Midbrain (tissue), 1 donor: ENCODE data around the gene FARS2.
"Not testable (repeated sequence)": the region's sequence is repeated elsewhere in the genome, so short reads cannot be mapped to it uniquely, and the experiment has no call there.

ENCODE experiments used
- DNase-seq: peaks from one replicate; lab custom pipeline; 2025; lab: John Stamatoyannopoulos, UW

FARS2 gene

DNA sequence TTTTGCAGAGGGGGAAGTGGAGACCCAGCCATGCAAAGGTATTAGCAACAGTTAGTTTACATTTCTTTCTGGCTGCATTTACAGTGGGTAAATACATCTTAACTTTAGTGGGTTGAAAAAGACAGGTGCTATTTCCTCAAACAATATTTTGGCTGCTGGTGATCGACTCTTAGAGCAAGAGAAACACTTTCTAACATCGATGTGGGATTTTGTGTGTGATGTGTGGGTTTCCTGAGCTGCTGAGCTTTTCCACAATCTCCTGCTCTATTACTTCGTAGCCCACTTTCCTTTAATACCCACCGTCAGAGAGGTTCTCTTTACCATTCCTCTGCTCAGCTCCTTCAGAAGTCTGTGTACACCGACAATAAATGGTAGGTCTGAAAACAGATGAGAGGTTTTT, 406.4 kb downstream of the FARS2 start:
- DNase-seq: no peak

DNA sequence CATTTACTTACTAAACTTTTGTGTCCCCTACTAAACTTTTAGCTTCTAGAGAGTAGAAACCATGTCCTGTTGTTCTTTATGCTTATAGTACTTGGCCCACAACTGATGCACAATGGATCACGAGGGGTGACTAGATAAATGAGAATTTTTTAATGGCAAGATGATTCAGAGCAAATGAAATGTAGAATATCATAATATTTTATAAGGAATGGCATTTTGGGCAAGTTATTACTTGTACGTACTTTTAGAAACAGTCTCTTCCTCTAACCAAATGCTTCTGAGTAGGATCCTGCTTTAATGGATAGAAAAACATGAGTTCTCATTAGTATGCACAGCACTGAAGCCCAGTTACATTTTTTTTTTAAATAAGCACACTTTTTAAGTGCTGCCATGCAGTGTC, 409.1 kb downstream of the FARS2 start:
- no peak for DNase-seq

DNA sequence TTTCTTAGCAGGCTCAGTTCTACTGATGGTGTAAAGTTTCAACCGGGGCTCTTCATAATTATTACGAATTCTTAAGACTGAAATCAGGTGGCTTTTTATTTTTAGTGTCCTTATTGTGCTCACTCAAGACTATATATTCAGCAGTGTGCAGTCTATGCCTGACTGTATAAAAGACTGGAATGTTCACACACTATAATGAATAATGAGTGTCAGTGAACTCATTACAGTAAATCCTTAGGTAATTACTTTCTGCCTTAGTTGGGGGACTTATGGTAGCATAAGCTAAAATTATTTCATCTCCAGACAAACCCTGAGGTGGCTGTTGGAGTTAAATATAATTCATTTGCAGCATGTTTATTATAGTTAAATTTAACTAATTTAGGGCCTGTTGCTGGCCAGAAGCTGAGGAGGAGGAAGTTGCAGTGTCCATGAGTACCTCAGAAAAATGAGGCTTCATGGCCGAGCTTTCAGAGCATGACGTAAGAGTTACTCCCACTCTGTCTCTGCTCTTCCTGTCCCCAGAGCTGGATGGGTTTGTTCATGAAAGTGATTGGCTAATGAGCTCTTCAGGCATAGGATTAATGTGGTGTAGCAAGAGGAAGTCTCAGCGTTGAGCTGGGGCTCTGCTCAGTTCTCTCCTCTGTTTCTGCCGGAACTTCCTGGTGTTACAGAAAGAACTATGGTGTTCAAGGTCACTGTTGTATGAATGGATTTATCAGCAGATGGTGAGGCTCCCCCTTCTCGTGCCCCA, 409.7 kb downstream of the FARS2 start:
- DNase-seq: peak; percentile 38

DNA sequence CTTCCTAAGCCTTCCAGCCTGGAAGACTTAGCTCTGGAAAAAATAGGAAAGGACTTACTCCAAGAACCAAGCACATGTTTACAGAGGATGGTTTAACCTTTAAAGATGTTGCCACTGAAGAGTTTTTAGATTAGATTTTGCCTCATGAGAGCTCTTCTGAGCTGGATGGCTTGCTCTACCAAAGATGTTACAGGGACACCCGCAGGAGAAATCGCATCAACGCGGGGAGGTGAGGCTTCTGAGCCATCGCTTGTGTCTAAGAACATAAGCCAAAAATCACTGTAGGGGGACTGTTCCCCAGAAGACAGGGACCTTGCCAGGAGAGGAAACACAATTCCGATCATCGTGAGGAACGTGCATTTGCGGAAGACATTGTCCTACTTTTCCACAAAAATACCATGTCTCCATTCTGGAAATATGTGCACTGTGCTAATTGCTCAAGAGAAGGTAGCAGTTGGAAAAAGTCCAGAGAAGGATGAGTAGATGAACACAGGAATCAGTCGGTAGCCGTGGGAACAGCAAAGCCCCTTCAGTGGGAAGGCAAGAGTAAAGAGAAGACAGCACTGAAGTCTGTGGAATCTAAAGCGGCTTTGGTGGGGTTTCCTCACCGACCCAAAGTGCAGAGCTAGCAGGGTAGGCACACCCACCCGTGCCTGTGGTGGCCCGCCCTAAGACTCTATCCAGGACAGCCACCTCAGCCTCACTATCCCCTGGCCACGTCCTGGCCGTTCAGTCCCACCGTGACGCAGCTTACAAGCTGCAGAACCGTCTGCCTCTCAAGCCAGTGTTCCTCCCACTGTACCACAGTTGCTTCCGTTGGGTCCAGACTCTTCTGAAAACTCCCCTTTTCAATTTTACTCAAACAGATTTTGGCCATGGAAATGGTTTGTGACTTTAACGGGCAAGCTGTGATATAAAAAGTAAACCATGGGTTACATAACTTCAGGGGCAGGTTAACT, 410.6 kb downstream of the FARS2 start:
- no peak for DNase-seq

- DNase-seq: no peak
Measured at GRCh38 chr6:5672581-5673011, 411.3 kb downstream of the FARS2 start.

DNA sequence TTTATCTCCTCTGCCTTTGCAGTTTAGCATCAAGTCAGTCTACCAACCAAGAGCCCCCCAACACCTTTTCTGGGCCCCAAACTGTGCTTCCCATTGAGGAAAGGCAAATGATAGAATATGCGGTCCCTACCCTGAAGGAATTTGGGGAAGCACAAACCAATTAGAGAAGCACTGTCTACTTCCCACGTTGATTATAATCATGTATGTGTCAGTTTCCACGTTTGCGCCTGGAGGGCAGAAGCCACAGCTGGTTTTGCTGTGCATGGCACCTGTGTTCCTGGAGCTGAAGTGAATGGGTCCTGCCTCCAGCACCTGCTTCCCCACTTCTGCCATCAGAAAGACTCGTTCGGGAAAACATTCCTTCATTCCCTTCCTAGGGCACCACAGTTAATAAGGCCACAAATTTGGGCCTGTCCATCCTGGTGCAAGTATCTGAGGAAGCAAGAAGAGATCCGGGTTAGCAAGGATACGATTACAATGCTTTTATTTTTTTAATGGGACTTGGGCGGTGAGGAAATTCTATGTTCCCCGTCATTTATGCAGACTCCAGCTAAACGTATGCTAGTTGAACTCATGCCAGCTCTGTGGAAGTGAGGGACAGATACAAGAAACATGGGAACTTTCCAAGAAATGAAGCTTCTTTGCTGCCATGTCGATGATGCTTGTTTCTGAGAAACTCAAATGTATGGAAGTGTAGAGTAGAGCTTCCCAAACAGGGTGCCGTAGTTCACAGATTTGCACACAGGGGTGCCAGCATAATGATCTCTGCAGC, 411.9 kb downstream of the FARS2 start:
- DNase-seq: no peak

DNA sequence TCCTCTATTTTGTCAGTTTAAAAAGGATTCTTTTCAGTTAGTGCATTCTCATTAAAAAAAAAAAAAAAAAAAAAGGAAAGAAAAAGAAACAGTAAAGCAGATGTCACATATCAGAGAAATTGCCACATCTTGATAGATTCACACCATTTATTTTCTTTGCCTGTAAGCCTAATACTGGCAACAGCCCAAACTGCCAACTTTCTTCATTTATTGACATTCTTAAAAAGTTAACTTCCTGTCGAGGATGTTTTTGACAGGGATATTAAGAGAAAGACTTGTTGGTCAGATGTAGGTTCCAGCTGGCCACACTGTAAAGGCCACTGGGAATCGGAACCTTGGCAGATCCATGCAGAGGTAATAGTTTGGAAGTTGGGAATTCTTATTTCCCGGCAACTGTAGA, 412.8 kb downstream of the FARS2 start:
- DNase-seq: no peak

DNA sequence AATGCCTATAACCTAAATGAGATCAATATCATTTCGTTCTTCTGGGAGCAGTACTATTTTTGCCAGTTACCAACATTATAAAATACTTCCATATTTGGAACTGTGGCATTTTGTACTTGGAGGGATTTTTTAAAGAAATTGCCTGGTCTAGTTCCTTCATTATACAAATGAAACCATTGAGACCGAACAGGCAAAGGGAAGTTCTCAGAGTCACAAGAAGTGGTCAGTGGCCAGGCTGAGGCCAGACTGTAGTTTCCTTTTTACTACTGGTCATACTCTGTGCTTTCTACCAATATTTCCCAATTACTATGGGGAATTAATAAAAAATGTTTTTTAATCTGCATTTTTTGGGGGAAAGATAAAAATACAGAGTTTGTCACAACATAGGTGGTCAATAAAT, 413.4 kb downstream of the FARS2 start:
- DNase-seq: peak; percentile 9

- no peak for DNase-seq
Measured at GRCh38 chr6:5676701-5677100, 415.4 kb downstream of the FARS2 start.

DNA sequence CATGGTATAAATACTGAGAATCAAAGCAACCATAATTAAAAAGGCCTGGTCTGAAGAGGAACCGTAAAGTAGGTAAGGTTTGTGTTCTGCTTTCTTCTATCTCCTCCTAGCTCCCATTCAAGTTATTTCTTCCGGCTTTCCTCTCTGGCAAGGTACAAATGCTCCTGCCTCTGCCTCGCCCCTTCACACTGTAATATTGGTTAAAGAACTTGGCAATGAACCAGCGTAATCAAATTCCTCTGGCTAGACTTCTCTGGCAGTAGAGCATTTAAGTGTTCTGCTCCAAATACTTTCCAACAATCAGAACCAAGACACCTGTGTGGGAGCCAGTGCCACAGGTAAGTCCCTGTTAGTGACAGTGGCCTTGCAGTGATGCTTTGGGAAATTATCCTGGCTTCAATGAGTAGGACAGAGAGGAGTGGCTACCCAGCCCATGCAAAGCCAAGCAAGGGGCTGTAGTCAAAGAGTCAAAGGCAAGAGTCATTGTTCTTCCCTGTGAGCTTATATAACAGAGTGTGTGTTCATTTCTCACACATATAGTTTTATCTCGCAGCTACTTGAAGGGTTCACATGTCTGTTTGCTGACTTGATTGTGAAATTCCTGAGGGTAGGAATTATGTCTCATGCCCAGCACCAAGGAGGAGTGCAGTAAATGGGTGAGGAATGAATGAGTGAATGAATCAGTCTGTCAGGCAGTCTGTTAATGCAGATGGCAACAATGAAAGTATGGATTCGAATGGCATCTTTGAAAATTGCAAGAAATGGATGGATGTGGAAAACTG, 416.1 kb downstream of the FARS2 start:
- no peak for DNase-seq

DNA sequence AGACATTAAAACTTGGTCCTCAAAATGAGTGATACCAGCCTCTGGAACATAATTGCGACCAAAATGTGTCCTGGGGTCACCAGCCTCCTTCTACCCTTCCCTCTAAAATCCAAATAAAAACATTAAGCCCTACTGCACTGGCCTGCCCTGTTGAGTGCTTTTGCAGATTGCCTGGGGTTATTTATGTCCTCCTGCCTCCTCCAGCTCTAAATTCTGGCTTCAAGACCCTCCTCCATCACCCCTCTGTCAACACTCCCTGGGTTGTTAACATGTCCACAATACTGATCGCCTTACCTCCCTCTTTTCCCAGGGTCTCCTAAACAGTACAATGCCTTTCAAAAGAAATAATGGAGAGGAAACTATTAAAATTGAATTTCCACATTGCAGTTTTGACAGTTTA, 418.0 kb downstream of the FARS2 start:
- no peak for DNase-seq

DNA sequence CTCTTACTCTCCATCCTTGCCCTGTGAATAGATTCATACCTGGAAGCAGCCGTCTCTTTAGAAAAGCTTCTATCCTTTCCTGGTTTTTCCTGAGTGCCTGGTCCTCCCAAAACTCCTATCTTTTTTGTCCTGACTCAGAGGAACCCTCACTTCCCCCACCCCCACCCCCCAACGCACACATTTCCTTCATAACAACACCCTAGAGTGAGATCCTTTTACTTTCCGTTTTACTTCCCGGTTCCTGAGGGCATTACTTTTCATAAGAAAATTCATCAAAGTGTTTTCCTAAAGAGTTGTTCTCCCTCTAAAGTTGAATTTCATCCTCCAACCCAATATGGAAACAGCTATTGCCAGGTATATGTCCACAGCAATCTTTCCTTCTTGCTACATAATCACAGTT, 418.4 kb downstream of the FARS2 start:
- no peak for DNase-seq

DNA sequence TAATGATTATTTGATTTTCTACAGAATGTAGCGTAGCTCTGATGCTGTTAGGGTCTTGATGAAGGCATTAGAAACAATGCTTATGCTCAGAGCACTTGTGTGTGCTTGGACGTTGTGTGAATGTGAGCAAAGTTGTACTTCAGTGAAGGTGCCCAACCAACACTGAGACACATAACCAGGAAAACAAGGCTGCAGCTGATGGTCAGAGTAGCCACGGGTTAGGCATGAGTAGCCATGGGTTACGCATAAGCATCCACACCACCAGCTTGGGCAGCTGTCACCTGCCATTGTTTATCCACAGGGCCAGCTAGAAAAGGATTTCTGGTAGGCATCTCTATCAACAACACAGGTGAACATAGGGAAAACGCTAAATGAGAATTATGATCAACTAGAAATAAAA, 418.8 kb downstream of the FARS2 start:
- no peak for DNase-seq

DNA sequence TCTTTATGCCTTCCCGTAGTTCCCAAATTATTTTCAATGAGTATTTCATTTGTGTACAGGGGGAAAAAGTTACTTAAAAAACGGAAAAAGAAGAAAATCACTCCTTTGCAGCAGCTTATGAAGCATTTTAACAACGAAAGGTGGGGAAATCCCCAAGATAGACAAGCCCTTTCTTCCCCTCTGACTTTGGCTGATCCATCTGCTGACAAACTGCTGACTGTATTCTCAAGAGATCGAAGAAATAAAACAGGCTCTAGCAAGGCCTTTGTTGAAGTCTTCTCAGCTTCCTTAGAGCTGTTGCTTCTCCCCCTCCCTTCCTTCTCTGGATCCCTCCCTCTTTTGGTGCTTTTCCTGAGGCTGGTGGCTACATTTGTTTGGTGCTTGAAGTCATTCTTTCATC, 420.2 kb downstream of the FARS2 start:
- DNase-seq: no peak

DNA sequence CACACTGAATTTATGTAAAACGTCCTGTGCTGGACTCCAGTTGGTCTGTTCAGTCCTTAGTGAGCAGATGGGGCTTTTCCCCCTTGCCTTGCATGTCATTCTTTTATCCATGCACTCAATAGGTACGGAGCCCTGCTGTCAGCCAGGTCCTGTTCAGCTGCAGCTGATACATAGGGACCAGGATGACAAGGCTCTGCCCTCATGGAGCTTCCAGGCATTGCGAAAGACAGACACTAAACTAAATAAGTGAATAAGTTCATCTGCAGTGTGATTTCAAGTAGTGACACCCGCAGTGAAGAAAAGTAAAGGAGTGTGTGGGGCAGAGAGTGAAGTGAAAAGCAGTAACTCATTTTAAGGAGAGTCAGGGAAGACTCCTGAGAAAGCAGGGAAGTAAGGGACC, 421.2 kb downstream of the FARS2 start:
- no peak for DNase-seq

DNA sequence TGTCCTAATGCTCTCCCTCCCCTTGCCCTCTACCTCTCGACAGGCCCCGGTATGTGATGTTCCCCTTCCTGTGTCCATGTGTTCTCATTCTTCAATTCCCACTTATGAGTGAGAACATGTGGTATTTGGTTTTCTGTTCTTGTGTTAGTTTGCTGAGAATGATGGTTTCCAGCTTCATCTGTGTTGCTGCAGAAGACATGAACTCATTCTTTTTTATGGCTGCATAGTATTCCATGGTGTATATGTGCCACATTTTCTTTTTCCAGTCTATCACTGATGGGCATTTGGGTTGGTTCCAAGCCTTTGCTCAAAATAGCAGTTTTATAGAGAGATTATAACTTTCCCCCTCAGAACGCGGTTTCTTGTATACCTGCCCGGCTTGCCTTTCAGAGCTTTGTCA, 422.4 kb downstream of the FARS2 start:
- DNase-seq: not testable (repeated sequence)

DNA sequence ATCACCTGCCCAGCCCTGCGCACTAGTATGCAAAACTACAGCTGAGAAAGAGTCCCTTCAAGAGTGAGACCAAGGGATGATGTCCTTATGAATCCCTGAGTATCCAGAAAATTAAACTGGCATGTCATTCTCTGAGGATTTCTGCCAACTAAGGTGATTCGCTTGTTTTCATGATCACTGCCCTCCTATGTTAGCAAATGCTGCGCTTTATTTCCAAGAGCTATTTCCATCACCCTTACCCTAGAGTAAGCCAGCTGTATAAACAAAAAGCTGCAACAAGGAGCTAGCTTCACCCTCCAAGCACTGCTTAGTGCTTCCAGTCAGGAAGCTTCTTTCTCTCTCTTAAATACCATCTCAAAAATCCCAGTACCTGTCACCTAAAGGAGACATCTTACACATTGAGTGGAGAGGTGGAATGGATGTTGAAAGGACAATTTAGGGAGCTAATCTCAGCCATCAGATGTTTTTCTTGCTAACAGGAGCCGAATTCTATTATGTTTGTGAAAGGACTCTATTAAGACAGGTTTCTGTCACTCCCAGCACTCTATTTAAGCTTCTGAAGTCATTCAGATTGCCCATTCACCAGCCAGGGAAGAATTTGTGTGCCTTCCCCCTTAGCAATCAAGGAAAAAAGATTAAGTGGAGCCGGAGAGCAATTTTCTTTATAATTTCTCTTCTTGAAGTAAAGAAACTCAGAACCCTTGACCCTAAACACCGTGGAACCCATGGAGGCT, 423.2 kb downstream of the FARS2 start:
- DNase-seq: no peak

- DNase-seq: no peak
Measured at GRCh38 chr6:5693225-5694145, 432.2 kb downstream of the FARS2 start.
